ENCODE data around the gene IMMP2L.

DNA sequence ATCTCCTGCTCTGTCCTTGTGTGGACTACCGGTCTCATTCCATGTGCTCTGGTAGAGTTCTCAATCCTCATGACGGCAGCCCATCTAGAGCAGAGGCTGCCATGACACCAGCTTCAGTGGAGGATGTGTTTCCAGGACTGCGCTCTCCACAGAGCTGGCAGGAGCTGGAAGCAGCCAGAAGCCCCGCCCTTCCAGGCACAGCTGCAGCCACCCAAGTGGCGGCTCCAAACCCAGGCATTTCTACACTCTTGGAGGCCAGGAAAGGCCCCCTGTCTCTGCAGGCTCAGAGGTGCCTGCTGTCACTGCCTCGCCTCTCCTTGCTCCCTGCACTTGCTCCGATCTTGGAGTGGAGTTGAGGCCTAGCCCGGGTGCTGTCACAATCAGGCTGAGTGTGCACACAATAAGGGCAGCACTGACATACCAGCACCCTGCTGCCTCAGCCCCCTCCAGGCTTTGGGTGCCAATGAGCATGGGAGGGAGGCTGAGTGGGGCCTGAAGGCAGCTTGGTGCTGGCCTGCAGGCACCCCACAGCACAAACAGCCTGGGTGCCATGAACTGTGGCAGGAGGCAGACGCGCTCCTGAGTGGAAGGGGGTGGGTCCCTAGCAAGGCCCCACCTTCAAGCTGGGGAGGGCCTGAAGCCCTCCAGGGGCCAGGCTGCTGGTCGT lies 349.3 kb downstream of the IMMP2L start:
- TF ChIP-seq FOXA1 (IDR thresholded peaks at IDR 0.05) (no peak), ZNF384 (IDR thresholded peaks at IDR 0.05) (no peak), FOXK2 (IDR thresholded peaks at IDR 0.05) (no peak), FOXM1 (IDR thresholded peaks at IDR 0.05; ENCODE audit: borderline replicate concordance) (no peak), NFRKB (IDR thresholded peaks at IDR 0.05) (no peak), SUZ12 (IDR thresholded peaks at IDR 0.05) (no peak)
